T-cell (primary cell): ENCODE data around the gene CELF4. TPM values are rescaled to one million over a fixed set of nuclear protein-coding genes. Genes with fewer than 3 reads are reported as not detected.

Experiments
- ATAC-seq, 4 experiments: fragments of 200-7000 bp in 3 of 4; fragments of 150-1000 bp in 1 of 4; cut with Tn5 transposase; replicated peaks in 1 of 4; 1 replicate in 3 of 4; 2 replicates in 1 of 4; pipeline ENCODE4 v1.10.0; 2021; ENCODE audit warnings: moderate library complexity in 3 of 4, mild to moderate bottlenecking in 2 of 4, moderate number of reproducible peaks in 1 of 4
- CTCF ChIA-PET, 2 donors: fragments of 300-600 bp; sonication (Branson Sonifier 250); formaldehyde crosslinking; loops; one replicate each; lab custom pipeline; 2022; ENCODE audit warnings: antibody characterized with exemption in 2 of 2; lab: Charles Lee
- POLR2A ChIA-PET, 2 donors: fragments of 300-600 bp; sonication (Branson Sonifier 250); formaldehyde crosslinking; loops; one replicate each; lab custom pipeline; 2022; ENCODE audit warnings: antibody characterized with exemption in 2 of 2; lab: Charles Lee
- DNase-seq, 35 experiments: peaks; one replicate each; pipeline versions ENCODE4 v3.0.0 to v3.0.0-alpha.2; 2013 to 2023
- H3K27ac ChIP-seq: one replicate; pipeline ENCODE4 v1.5.1; 2013; ENCODE audit warnings: low read length
- H3K27me3 ChIP-seq, 2 experiments: replicated peaks in 1 of 2; 1 replicate in 1 of 2; 2 replicates in 1 of 2; pipeline versions ENCODE4 v1.6.1 to v1.7.0; 2013; ENCODE audit warnings: low read length in 1 of 2, mixed read lengths in 1 of 2; ENCODE audit not compliant: control insufficient read depth in 2 of 2, insufficient read depth in 2 of 2; ENCODE audit errors: extremely low read depth in 1 of 2
- H3K36me3 ChIP-seq, 2 donors: 1 replicate in 1 of 2; 2 replicates in 1 of 2; pipeline versions ENCODE4 v1.6.1 to v1.7.0; 2013; ENCODE audit warnings: low read length in 1 of 2; ENCODE audit not compliant: control insufficient read depth in 2 of 2, insufficient read depth in 1 of 2; ENCODE audit errors: extremely low read depth in 1 of 2
- H3K4me1 ChIP-seq, 2 experiments: 1 replicate in 1 of 2; 2 replicates in 1 of 2; pipeline versions ENCODE4 v1.6.1 to v1.7.0; 2013; ENCODE audit warnings: low read length in 2 of 2, mixed read lengths in 1 of 2; ENCODE audit not compliant: insufficient read depth in 2 of 2, control insufficient read depth in 1 of 2; ENCODE audit errors: extremely low read depth in 1 of 2
- H3K4me3 ChIP-seq, 2 donors: 1 replicate in 1 of 2; 2 replicates in 1 of 2; pipeline versions ENCODE4 v1.5.1 to v1.7.0; 2013; ENCODE audit warnings: mild to moderate bottlenecking in 2 of 2, low read length in 1 of 2, moderate library complexity in 1 of 2; ENCODE audit not compliant: control insufficient read depth in 1 of 2; ENCODE audit errors: extremely low read depth in 1 of 2
- H3K9me3 ChIP-seq: 2 replicates; pipeline ENCODE4 v1.7.0; 2013
- H3K27ac Mint-ChIP-seq, 2 donors: one replicate each; pipeline ENCODE4 v1.8.0; 2020 to 2021; ENCODE audit warnings: mild to moderate bottlenecking in 2 of 2, mixed read lengths in 2 of 2
- H3K27me3 Mint-ChIP-seq, 2 donors: one replicate each; pipeline ENCODE4 v1.8.0; 2021 to 2022; ENCODE audit warnings: mixed read lengths in 2 of 2
- H3K36me3 Mint-ChIP-seq: one replicate; pipeline ENCODE4 v1.8.0; 2021; ENCODE audit warnings: mixed read lengths
- H3K4me1 Mint-ChIP-seq, 3 donors: one replicate each; pipeline ENCODE4 v1.8.0; 2020 to 2022; ENCODE audit warnings: mixed read lengths in 3 of 3, mild to moderate bottlenecking in 1 of 3
- H3K4me3 Mint-ChIP-seq, 3 donors: one replicate each; pipeline ENCODE4 v1.8.0; 2020 to 2022; ENCODE audit warnings: mild to moderate bottlenecking in 3 of 3, mixed read lengths in 3 of 3, moderate library complexity in 3 of 3
- H3K9me3 Mint-ChIP-seq, 3 donors: one replicate each; pipeline ENCODE4 v1.8.0; 2020 to 2022; ENCODE audit warnings: mixed read lengths in 3 of 3
- WGBS: methylation state at CpG from one replicate; pipeline ENCODE4 v1.1.5; 2013; ENCODE audit warnings: missing lambda C conversion rate; ENCODE audit not compliant: insufficient coverage; 5-methylcytosine and 5-hydroxymethylcytosine counted together
- total RNA-seq, 35 experiments: library from RNA in 6 of 35; stranded (reverse) in 6 of 35; fragments of 120-200 nt in 1 of 35; gene quantifications; one replicate each; pipeline versions ENCODE4 v1.2.1 to v1.2.4 and lab custom pipeline; 2013 to 2026

Gene CELF4
- total RNA-seq, 5 donors from 2014 or later (not counting 1 experiment from before 2014, with no cell fraction given), result not detected

- no peak overlapping the region for H3K27ac ChIP-seq
- Mint-ChIP-seq H3K9me3 (no peaks in the 10 kb centered on the region), H3K4me1 (no peaks in the 10 kb centered on the region), H3K27ac (no peak overlapping the region), H3K27me3 (peaks cover 0 to 3% of the 10 kb centered on the region in 2 donors), H3K4me3 (no peak overlapping the region), H3K36me3 (no peaks in the 10 kb centered on the region)
- no peaks in the 10 kb centered on the region for H3K36me3 ChIP-seq
- H3K4me3 ChIP-seq, result no peak overlapping the region
- H3K27me3 ChIP-seq, result peaks cover 0 to 4% of the 10 kb centered on the region in 2 experiments
- ChIA-PET CTCF (no interaction called here), POLR2A (no interaction called here)
- no peak for ATAC-seq
- H3K4me1 ChIP-seq, result no peaks in the 10 kb centered on the region
- H3K9me3 ChIP-seq, result no peaks in the 10 kb centered on the region
- no peak for DNase-seq
- no CpG with 5 or more reads among the region's 1 CpG for WGBS
Observed at GRCh38 chr18:37414816-37415215, 150.8 kb downstream of the CELF4 start.

GRCh38 chr18:37412829-37413228 lies 152.8 kb downstream of the CELF4 start:
- DNase-seq (no peak), ATAC-seq (no peak)
- Histone ChIP-seq H3K4me1 (no peaks in the 10 kb centered on the region), H3K36me3 (no peaks in the 10 kb centered on the region), H3K4me3 (no peak overlapping the region), H3K9me3 (no peaks in the 10 kb centered on the region), H3K27ac (no peak overlapping the region), H3K27me3 (peaks cover 0 to 4% of the 10 kb centered on the region in 2 experiments)
- Mint-ChIP-seq H3K4me1 (no peaks in the 10 kb centered on the region), H3K27ac (no peak overlapping the region), H3K4me3 (no peak overlapping the region), H3K9me3 (no peaks in the 10 kb centered on the region), H3K27me3 (no peaks in the 10 kb centered on the region), H3K36me3 (no peaks in the 10 kb centered on the region)
- CTCF ChIA-PET, result no interaction called here
- POLR2A ChIA-PET, result no interaction called here
- 94% methylated on average over 6 of the region's 8 CpGs for WGBS

GRCh38 chr18:37412333-37412732 lies 153.3 kb downstream of the CELF4 start:
- H3K9me3 ChIP-seq, result no peaks in the 10 kb centered on the region
- no peak for ATAC-seq
- Mint-ChIP-seq H3K27ac (no peak overlapping the region), H3K4me1 (no peaks in the 10 kb centered on the region), H3K9me3 (no peaks in the 10 kb centered on the region), H3K27me3 (no peaks in the 10 kb centered on the region), H3K4me3 (no peak overlapping the region), H3K36me3 (no peaks in the 10 kb centered on the region)
- no peaks in the 10 kb centered on the region for H3K36me3 ChIP-seq
- WGBS, result 96% methylated on average over 3 of the region's 3 CpGs
- H3K27ac ChIP-seq, result no peak overlapping the region
- no peak overlapping the region for H3K4me3 ChIP-seq
- H3K27me3 ChIP-seq, result peaks cover 0 to 4% of the 10 kb centered on the region in 2 experiments
- POLR2A ChIA-PET, result no interaction called here
- no peak for DNase-seq
- H3K4me1 ChIP-seq, result no peaks in the 10 kb centered on the region
- CTCF ChIA-PET, result no interaction called here

GRCh38 chr18:37409878-37410277 lies 155.7 kb downstream of the CELF4 start:
- H3K27me3 ChIP-seq, result peaks cover 0 to 4% of the 10 kb centered on the region in 2 experiments
- Mint-ChIP-seq H3K4me3 (no peak overlapping the region), H3K27ac (no peak overlapping the region), H3K27me3 (peaks cover 0 to 2% of the 10 kb centered on the region in 2 donors), H3K36me3 (no peaks in the 10 kb centered on the region), H3K9me3 (no peaks in the 10 kb centered on the region), H3K4me1 (peaks cover 0 to 5% (median 2%) of the 10 kb centered on the region in 3 donors)
- no peak overlapping the region for H3K4me3 ChIP-seq
- H3K9me3 ChIP-seq, result no peaks in the 10 kb centered on the region
- POLR2A ChIA-PET, result no interaction called here
- WGBS, result 87% methylated on average over 3 of the region's 8 CpGs
- H3K27ac ChIP-seq, result no peak overlapping the region
- ATAC-seq, result no peak
- DNase-seq, result no peak
- no peaks in the 10 kb centered on the region for H3K36me3 ChIP-seq
- CTCF ChIA-PET, result no interaction called here
- no peaks in the 10 kb centered on the region for H3K4me1 ChIP-seq

GRCh38 chr18:37408676-37409265 lies 156.8 kb downstream of the CELF4 start:
- Mint-ChIP-seq H3K9me3 (no peaks in the 10 kb centered on the region), H3K4me1 (peaks cover 0 to 5% (median 2%) of the 10 kb centered on the region in 3 donors), H3K27me3 (peaks cover 0 to 2% of the 10 kb centered on the region in 2 donors), H3K36me3 (no peaks in the 10 kb centered on the region), H3K27ac (no peak overlapping the region), H3K4me3 (no peak overlapping the region)
- ATAC-seq, result no peak
- Histone ChIP-seq H3K9me3 (no peaks in the 10 kb centered on the region), H3K36me3 (no peaks in the 10 kb centered on the region), H3K4me1 (no peaks in the 10 kb centered on the region), H3K27ac (no peak overlapping the region), H3K4me3 (no peak overlapping the region), H3K27me3 (peaks cover 0 to 6% of the 10 kb centered on the region in 2 experiments)
- no peak for DNase-seq
- POLR2A ChIA-PET, result no interaction called here
- CTCF ChIA-PET, result no interaction called here
- 90% methylated on average over 4 of the region's 12 CpGs for WGBS

- POLR2A ChIA-PET, result no interaction called here
- Mint-ChIP-seq H3K4me3 (no peak overlapping the region), H3K27ac (no peak overlapping the region)
Observed at GRCh38 chr18:37407571-37407970, 158.0 kb downstream of the CELF4 start.

More at GRCh38 chr18:37407571-37407970, 158.0 kb downstream of the CELF4 start:
- H3K27me3 ChIP-seq, result peaks cover 0 to 6% of the 10 kb centered on the region in 2 experiments
- no peak for DNase-seq
- Mint-ChIP-seq H3K4me1 (peaks cover 0 to 5% (median 2%) of the 10 kb centered on the region in 3 donors), H3K36me3 (no peaks in the 10 kb centered on the region), H3K27me3 (peaks cover 0 to 2% of the 10 kb centered on the region in 2 donors), H3K9me3 (no peaks in the 10 kb centered on the region)
- H3K27ac ChIP-seq, result no peak overlapping the region
- WGBS, result no CpG with 5 or more reads among the region's 4 CpGs
- no peaks in the 10 kb centered on the region for H3K9me3 ChIP-seq
- H3K36me3 ChIP-seq, result no peaks in the 10 kb centered on the region
- no peak overlapping the region for H3K4me3 ChIP-seq
- no peak for ATAC-seq
- H3K4me1 ChIP-seq, result no peaks in the 10 kb centered on the region
- CTCF ChIA-PET, result no interaction called here
